HG03469 (cell line): ENCODE data around the gene ESF1.

Experiments used
- ATAC-seq: cut with Tn5 transposase; IDR thresholded peaks from one replicate; pipeline ENCODE4 v1.9.1; 2021; ENCODE audit warnings: mild to moderate bottlenecking, moderate library complexity, moderate number of reproducible peaks; ENCODE audit not compliant: unreplicated experiment

The ESF1 gene

GRCh38 chr20:13784893-13785715, at the start of gene ESF1, which contains the start of gene NDUFAF5:
Gene ESF1 (minus strand): TSS chr20:13784919. CDS start chr20:13783140, 1,779 bp downstream.
Gene NDUFAF5 (plus strand): TSS chr20:13785028. CDS start chr20:13785069, 41 bp downstream.
- ATAC-seq = peak; percentile 96

- no peak for ATAC-seq
Observed at GRCh38 chr20:13831476-13831875, 46.8 kb upstream of the ESF1 start.

GRCh38 chr20:13825465-13825864, 40.7 kb upstream of the ESF1 start:
- ATAC-seq = no peak

- ATAC-seq = no peak
Observed at GRCh38 chr20:13824459-13824858, 39.7 kb upstream of the ESF1 start.

- ATAC-seq = no peak
Observed at GRCh38 chr20:13822459-13822858, 37.7 kb upstream of the ESF1 start.

GRCh38 chr20:13821876-13822275, 37.2 kb upstream of the ESF1 start:
- no peak for ATAC-seq

GRCh38 chr20:13819885-13820645, 35.3 kb upstream of the ESF1 start:
- peak; percentile 88 for ATAC-seq

GRCh38 chr20:13817342-13817741, 32.6 kb upstream of the ESF1 start:
- no peak for ATAC-seq

- no peak for ATAC-seq
Observed at GRCh38 chr20:13816757-13817156, 32.0 kb upstream of the ESF1 start.

GRCh38 chr20:13814672-13815071, 30.0 kb upstream of the ESF1 start:
- ATAC-seq = no peak

GRCh38 chr20:13813910-13814309, 29.2 kb upstream of the ESF1 start:
- no peak for ATAC-seq

GRCh38 chr20:13810446-13810845, 25.7 kb upstream of the ESF1 start:
- ATAC-seq = no peak

- ATAC-seq = no peak
Observed at GRCh38 chr20:13809855-13810254, 25.1 kb upstream of the ESF1 start.

- no peak for ATAC-seq
Observed at GRCh38 chr20:13809373-13809772, 24.7 kb upstream of the ESF1 start.

GRCh38 chr20:13800728-13801134, 16.0 kb upstream of the ESF1 start:
- ATAC-seq = no peak

GRCh38 chr20:13799974-13800373, 15.3 kb upstream of the ESF1 start:
- no peak for ATAC-seq

GRCh38 chr20:13799040-13799439, 14.3 kb upstream of the ESF1 start:
- no peak for ATAC-seq

- no peak for ATAC-seq
Observed at GRCh38 chr20:13794667-13795066, 9.9 kb upstream of the ESF1 start.

- ATAC-seq = no peak
Observed at GRCh38 chr20:13793001-13793400, 8.3 kb upstream of the ESF1 start.

GRCh38 chr20:13791540-13792459, 7.1 kb upstream of the ESF1 start:
- ATAC-seq = no peak

- no peak for ATAC-seq
Observed at GRCh38 chr20:13790708-13791107, 6.0 kb upstream of the ESF1 start.
